PFSK-1 (cell line): ENCODE measurements around the gene GOT1.

Experiments
- FOXP2 ChIP-seq: optimal IDR thresholded peaks from 2 replicates; pipeline ENCODE3; 2011; ENCODE audit warnings: borderline replicate concordance, control low read depth, inconsistent platforms; ENCODE audit not compliant: insufficient read depth; ENCODE audit errors: extremely low read length, extremely low read depth
- POLR2AphosphoS5 ChIP-seq: IDR thresholded peaks from 2 replicates; pipeline ENCODE4 v1.6.1; 2012; ENCODE audit warnings: low read depth, mild to moderate bottlenecking, control low read depth, low read length, moderate library complexity
- SIN3A ChIP-seq: IDR thresholded peaks from 2 replicates; pipeline ENCODE4 v1.6.1; 2012; ENCODE audit warnings: mild to moderate bottlenecking, low read length, moderate library complexity, borderline replicate concordance; ENCODE audit not compliant: insufficient read depth
- TAF1 ChIP-seq: IDR thresholded peaks from 2 replicates; pipeline ENCODE4 v1.6.1; 2012; ENCODE audit warnings: low read length, control low read depth, borderline replicate concordance; ENCODE audit not compliant: insufficient read depth
- TF ChIP-seq, protein P1 (sequence below), 2 experiments: IDR thresholded peaks; 2 replicates each; pipeline versions ENCODE4 v1.6.1 to v1.8.0; 2011 to 2012; ENCODE audit warnings: low read depth in 2 of 2, low read length in 2 of 2, control low read depth in 1 of 2, inconsistent platforms in 1 of 2, mild to moderate bottlenecking in 1 of 2, moderate library complexity in 1 of 2; ENCODE audit not compliant: insufficient read depth in 1 of 2

The GOT1 gene

DNA sequence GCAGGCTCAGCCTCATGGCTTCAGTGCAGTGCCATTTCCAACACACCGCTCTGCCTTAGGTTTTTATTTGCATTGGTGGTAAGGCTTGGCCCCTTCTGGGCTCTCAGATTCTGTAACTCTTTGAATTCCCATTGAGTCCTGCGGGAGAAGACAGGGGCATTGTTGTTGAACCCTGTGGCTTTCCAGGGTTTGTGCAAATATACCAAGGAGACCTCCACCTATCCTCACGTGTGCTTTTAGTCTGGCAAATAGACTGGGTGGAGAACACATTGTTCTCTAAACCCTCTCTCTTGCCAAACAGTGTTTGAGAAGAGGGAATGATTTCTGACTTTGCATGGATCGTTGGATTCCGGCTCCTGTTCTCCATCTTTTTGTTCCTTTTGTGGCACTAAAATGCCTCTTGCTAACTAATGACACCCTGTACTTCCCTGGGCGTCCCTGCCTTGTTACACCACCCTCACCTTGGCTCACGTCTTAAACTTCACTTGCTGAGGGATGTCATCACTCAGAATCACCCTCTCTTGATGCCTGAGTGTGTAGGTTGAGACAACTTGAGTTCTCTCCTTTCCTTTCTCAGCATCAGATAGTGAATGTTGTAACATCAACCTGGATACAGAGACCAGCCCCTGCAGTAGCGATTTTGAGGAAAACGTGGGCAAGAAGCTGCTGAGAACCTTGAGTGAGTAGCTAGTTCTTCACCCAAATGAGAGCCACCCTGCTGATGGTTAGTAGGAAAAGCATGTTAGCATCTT is 40.5 kb downstream of the GOT1 start:
- TF ChIP-seq SIN3A (no peak), TAF1 (no peak), FOXP2 (no peak), POLR2AphosphoS5 (no peak)
- TF ChIP-seq, protein P1, sequence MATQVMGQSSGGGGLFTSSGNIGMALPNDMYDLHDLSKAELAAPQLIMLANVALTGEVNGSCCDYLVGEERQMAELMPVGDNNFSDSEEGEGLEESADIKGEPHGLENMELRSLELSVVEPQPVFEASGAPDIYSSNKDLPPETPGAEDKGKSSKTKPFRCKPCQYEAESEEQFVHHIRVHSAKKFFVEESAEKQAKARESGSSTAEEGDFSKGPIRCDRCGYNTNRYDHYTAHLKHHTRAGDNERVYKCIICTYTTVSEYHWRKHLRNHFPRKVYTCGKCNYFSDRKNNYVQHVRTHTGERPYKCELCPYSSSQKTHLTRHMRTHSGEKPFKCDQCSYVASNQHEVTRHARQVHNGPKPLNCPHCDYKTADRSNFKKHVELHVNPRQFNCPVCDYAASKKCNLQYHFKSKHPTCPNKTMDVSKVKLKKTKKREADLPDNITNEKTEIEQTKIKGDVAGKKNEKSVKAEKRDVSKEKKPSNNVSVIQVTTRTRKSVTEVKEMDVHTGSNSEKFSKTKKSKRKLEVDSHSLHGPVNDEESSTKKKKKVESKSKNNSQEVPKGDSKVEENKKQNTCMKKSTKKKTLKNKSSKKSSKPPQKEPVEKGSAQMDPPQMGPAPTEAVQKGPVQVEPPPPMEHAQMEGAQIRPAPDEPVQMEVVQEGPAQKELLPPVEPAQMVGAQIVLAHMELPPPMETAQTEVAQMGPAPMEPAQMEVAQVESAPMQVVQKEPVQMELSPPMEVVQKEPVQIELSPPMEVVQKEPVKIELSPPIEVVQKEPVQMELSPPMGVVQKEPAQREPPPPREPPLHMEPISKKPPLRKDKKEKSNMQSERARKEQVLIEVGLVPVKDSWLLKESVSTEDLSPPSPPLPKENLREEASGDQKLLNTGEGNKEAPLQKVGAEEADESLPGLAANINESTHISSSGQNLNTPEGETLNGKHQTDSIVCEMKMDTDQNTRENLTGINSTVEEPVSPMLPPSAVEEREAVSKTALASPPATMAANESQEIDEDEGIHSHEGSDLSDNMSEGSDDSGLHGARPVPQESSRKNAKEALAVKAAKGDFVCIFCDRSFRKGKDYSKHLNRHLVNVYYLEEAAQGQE (IDR thresholded peaks at IDR 0.05; ENCODE audit: insufficient read depth in 1 of 2, low read depth in 2 of 2, low read length in 2 of 2): no peak

DNA sequence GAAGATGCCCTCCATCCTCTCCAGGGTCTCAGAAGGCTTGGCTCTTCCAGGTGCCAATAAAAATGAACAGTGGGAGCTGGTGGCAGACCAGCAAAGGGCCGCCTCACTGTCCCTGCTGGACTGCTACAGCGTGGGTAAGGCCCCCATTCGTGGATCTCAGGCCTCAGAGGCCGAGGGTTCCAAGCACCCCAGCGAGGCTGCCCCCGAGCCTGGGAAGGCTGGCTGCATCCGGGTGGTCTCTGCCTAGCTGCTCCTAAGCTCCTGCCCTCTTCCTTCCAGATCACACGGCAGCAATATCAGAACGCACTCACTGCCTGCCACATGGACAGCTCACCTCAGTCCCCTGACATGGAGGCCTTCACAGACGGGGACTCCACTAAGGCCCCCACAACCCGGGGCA is 42.9 kb downstream of the GOT1 start:
- no peak for TF ChIP-seq TAF1
- TF ChIP-seq FOXP2: no peak
- no peak for TF ChIP-seq POLR2AphosphoS5
- TF ChIP-seq SIN3A: no peak
- TF ChIP-seq, protein P1 (IDR thresholded peaks at IDR 0.05; ENCODE audit: insufficient read depth in 1 of 2, low read depth in 2 of 2, low read length in 2 of 2): no peak

DNA sequence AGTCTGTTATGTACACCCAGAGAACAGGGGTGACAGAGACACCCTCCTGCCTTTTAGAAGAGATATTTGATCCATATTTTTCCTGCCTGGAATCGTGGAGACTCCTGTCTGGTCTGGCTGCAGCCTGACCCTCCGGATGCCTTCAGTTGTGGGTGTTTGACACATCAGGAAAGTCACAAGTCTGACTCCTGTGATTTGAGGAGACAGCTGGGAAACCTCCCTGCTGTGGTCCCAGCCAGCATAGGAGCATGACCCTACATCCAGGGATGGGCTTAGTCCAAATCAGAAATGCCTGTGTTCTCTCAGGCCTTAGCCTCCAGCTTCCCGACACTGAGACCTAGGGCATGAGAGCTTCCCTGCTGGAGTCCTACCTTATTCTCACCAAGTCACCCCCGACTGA is 43.4 kb downstream of the GOT1 start:
- TF ChIP-seq FOXP2 (no peak), SIN3A (no peak), POLR2AphosphoS5 (no peak), TAF1 (no peak)
- TF ChIP-seq, protein P1 (IDR thresholded peaks at IDR 0.05; ENCODE audit: insufficient read depth in 1 of 2, low read depth in 2 of 2, low read length in 2 of 2): no peak

DNA sequence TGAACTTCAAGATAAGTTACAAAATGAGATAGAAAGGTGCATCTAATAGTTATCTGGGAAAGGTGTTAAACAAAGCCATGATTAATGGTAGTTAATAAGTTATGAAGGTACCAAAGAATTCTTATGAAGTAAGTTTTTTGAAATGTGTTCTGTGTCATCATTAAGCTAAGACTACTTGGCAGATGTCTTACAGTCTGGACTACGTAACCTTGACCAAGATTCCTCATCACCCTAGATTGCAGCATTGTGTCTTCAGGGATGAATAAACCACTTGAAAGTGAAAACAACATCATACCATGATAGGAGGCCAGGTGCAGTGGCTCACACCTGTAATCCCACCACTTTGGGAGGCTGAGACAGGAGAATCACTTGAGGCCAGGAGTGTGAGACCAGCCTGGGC is 48.2 kb downstream of the GOT1 start:
- TF ChIP-seq TAF1 (no peak), POLR2AphosphoS5 (no peak), SIN3A (no peak), FOXP2 (no peak)
- TF ChIP-seq, protein P1 (IDR thresholded peaks at IDR 0.05; ENCODE audit: insufficient read depth in 1 of 2, low read depth in 2 of 2, low read length in 2 of 2): no peak
